ENCODE results near the gene SLC25A46.

- no peak for TF ChIP-seq ZNF70 (CRISPR knock-in tag; IDR thresholded peaks at IDR 0.05)
- no peak for TF ChIP-seq ZFP30 (CRISPR knock-in tag; IDR thresholded peaks at IDR 0.05)
- TF ChIP-seq POU6F1 (CRISPR knock-in tag; IDR thresholded peaks at IDR 0.05; ENCODE audit: borderline replicate concordance, low read depth): no peak
- TF ChIP-seq, protein P1, sequence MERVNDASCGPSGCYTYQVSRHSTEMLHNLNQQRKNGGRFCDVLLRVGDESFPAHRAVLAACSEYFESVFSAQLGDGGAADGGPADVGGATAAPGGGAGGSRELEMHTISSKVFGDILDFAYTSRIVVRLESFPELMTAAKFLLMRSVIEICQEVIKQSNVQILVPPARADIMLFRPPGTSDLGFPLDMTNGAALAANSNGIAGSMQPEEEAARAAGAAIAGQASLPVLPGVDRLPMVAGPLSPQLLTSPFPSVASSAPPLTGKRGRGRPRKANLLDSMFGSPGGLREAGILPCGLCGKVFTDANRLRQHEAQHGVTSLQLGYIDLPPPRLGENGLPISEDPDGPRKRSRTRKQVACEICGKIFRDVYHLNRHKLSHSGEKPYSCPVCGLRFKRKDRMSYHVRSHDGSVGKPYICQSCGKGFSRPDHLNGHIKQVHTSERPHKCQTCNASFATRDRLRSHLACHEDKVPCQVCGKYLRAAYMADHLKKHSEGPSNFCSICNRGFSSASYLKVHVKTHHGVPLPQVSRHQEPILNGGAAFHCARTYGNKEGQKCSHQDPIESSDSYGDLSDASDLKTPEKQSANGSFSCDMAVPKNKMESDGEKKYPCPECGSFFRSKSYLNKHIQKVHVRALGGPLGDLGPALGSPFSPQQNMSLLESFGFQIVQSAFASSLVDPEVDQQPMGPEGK (CRISPR knock-in tag; IDR thresholded peaks at IDR 0.05; ENCODE audit: borderline replicate concordance): no peak
- TF ChIP-seq, protein P2, sequence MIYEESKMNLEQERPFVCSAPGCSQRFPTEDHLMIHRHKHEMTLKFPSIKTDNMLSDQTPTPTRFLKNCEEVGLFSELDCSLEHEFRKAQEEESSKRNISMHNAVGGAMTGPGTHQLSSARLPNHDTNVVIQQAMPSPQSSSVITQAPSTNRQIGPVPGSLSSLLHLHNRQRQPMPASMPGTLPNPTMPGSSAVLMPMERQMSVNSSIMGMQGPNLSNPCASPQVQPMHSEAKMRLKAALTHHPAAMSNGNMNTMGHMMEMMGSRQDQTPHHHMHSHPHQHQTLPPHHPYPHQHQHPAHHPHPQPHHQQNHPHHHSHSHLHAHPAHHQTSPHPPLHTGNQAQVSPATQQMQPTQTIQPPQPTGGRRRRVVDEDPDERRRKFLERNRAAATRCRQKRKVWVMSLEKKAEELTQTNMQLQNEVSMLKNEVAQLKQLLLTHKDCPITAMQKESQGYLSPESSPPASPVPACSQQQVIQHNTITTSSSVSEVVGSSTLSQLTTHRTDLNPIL (CRISPR knock-in tag; IDR thresholded peaks at IDR 0.05; ENCODE audit: low read depth): no peak
- TF ChIP-seq PPARA (CRISPR knock-in tag; IDR thresholded peaks at IDR 0.05; ENCODE audit: borderline replicate concordance): no peak
- TF ChIP-seq CSRNP3 (CRISPR knock-in tag; IDR thresholded peaks at IDR 0.05): no peak
- no peak for TF ChIP-seq ZFP3 (CRISPR knock-in tag; IDR thresholded peaks at IDR 0.05)
- no peak for TF ChIP-seq ZC3H10 (CRISPR knock-in tag; IDR thresholded peaks at IDR 0.05)
- TF ChIP-seq TSHZ2 (CRISPR knock-in tag; IDR thresholded peaks at IDR 0.05): no peak
- TF ChIP-seq ZNF565 (CRISPR knock-in tag; conservative IDR thresholded peaks at IDR 0.05; ENCODE audit: low read depth): no peak
Observed at GRCh38 chr5:110735556-110735955, 3.3 kb upstream of the SLC25A46 start.

Measured in SK-N-SH treated with all-trans-retinoic acid at 6 μM for 48 hours (cell line).